Ovary (tissue), 3 donors: ENCODE data around the gene GRIA2.

Experiments
- CTCF ChIP-seq, 3 donors: fragments of 450-650 bp in 2 of 3; fragments of 200-600 bp in 1 of 3; IDR thresholded peaks; one replicate each; pipeline versions ENCODE4 v1.5.1 to v1.8.0; 2016 to 2022; ENCODE audit warnings: antibody characterized with exemption in 3 of 3, mild to moderate bottlenecking in 1 of 3
- EP300 ChIP-seq: sonication (generic); formaldehyde crosslinking; IDR thresholded peaks from one replicate; pipeline ENCODE4 v1.6.1; 2017; ENCODE audit warnings: antibody characterized with exemption
- POLR2A ChIP-seq: fragments of 450-650 bp; IDR thresholded peaks from one replicate; pipeline ENCODE4 v1.6.1; 2017; ENCODE audit warnings: antibody characterized with exemption, mild to moderate bottlenecking, moderate library complexity
- donor health status: DM: no; HTN: no; CAD: no.

GRCh38 chr4:157372154-157372553 is 151.6 kb downstream of the GRIA2 start:
- TF ChIP-seq CTCF (IDR thresholded peaks at IDR 0.05) (no peak), POLR2A (no peak), EP300 (no peak)
